Central memory CD4-positive, alpha-beta T cell (primary cell): ENCODE data around the gene RECQL5.

Source experiments
- DNase-seq: peaks from one replicate; pipeline ENCODE4 v3.0.0; 2022

RECQL5 gene

DNA sequence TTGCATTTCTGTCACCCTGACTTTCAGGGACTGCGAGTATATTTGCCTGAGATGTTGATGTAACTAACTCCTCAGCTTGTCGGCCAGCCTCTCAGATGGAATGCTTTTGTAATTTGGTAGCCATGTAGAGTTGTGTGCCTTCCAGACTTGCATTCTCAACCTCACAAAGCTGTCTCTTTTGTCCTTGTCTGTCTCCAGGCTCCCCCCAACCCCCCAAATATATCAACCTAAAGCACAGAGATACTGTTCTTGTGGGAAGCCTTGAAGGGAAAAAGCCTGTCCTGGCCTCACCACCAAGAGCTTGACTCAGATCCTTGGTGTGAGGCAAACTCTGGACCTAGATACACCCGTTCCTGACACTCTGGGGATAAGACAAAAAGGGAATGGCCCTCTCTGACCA lies 18.5 kb upstream of the RECQL5 start:
- no peak for DNase-seq

DNA sequence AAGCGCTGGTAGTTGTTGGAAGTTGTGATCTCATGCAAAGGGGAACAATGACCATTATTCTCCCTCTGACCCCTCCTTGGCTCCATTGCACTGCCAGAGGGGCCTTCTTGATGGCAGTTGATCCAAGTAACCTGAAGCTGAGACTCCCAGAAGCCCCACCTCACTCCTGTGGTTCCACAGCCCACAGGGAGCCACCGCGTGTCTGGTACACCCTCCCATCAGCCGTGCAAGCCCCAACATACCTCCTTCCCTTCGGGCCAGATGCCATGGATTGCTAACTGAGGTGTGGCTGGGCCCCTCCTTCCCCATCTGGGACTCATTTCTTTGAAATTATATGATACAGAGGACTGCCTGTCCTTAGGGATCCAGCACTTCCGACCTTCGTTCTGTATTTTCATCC lies 18.0 kb upstream of the RECQL5 start:
- no peak for DNase-seq

DNA sequence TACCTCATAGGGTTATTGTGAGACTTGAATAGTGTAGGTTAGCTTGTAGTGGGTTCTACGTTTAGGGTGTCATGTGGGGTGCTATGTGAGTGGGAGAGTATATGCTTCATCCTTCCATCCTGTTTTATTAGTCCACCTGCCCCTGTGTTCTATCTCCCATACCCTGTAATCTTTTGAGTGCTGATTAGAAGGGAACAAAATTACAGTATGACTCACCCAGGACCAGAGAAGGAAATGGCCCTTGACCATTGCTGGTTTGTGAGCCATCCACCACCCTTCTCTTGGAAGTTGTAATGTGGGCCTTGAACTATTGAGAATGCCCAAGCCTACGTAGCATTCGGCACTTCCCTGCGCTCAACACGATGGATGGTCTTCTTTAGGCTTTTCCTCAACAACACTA lies 17.3 kb upstream of the RECQL5 start:
- DNase-seq, result no peak

DNA sequence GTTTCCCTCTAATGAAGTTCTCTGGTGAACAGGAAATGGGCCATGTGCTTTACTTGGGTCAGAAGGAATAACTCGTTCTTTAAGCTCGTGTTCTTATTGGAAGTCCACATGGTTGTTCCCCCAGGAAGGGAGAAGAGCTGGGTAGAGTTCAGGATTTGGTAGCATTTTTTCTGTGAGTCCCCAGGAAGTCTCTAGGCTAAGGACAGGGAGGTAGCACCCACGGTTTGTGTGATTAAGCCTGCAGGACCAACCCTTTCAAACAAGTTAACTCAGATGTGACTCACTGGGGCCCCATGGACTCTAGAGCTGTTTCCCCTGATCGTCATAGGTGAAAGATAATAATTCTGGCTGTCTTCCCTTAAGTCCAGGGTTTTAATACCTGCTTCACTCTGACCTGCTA lies 16.6 kb upstream of the RECQL5 start:
- no peak for DNase-seq

DNA sequence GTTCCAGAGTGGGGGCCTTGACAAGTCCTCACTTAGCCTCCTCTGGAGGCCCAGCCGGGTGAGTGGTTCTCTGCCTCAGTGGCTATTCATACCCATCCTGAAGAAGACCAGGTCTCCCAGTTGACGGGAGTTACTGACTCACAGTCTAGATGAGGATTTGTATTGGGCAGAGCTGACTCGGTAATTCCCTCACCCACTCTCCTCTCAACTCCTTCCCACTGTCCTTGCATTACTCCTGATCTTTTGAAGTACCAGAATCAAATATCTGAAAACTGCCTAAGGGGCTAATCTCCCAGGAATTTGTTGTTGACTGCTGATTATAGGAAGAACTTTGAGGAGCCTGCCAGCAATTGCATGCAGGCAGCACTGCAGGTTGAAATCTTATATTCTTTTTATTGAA lies 14.3 kb upstream of the RECQL5 start:
- no peak for DNase-seq

DNA sequence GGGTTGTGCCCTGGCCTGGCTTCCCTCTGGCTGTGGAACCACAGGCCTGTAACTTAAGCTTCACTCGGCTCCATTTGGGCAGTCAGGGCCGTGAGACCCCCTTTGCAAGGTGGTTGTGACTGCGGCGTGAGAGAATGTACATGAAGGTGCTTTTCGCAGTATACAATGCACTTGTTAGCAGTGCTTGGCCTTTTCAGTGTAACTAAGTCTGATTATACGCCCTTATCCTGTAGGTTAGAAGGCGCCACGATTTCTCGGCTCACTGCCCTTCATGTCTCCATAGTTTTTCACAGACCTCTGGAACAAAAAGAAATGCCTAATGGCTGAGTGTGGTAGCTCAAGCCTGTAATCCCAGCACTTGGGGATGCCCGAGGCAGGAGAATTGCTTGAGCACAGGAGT lies 13.5 kb upstream of the RECQL5 start:
- no peak for DNase-seq

DNA sequence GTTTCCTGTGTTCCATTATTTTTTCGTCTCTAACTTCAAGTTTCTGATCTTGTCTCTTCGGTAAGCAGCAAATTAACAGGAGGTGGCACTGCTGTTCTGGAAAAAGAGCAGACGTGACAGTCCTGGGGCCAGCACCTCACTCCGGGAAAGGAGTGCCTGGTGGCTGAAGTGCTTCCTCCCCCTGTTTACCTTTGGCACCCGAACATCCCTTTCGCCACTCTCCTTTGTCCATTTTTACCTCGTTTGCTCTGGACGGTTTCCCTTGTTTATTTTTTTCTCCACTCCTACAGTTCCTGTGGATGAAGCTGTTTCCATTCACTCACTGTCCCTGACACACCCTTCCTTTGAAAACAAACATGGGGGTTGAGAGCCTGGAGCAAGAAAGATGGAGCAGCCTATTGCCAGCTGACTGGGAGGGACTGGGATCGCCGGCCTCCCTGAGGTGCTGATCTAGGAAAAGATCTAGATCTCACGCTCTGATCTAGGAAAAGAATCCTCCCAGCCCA lies 12.8 kb upstream of the RECQL5 start:
- DNase-seq, result no peak

DNA sequence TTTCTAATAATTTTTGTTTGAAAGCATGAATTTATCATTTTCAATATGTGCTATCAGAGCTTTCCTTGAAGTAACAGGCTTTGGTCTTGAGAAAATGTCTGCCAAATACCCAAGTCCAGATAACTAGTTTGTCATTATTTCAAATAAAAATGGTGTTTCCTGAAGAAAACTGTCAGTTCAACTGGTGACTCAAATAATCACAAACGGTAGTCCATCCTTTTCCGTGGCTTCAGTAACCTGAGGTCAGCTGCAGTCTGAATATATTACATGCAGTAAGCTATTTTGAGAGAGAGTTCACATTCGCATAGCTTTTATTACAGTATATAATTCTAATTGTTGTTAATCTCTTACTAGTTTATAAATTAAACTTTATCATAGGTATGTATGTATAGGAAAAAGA lies 9.5 kb upstream of the RECQL5 start:
- no peak for DNase-seq

DNA sequence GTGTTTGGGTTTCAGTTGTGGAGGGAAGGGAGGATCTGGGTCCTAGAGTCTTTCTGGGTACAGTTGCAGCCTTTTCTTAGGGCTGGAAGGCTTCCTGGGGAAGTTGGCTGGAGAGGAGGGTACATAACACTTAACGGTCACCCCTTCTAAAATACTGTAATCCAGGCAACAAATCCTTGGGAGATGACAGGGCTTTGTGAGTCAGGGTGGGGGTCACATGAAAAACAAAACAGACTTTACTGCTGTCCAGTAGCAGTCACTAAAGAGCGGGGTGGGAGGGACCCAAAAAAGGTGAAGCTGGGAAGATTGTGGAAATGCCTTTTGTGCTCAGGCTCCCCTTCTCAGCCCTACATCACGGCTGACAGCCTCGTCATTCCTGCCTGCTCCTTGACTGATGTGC lies 6.5 kb upstream of the RECQL5 start:
- DNase-seq, result no peak

DNA sequence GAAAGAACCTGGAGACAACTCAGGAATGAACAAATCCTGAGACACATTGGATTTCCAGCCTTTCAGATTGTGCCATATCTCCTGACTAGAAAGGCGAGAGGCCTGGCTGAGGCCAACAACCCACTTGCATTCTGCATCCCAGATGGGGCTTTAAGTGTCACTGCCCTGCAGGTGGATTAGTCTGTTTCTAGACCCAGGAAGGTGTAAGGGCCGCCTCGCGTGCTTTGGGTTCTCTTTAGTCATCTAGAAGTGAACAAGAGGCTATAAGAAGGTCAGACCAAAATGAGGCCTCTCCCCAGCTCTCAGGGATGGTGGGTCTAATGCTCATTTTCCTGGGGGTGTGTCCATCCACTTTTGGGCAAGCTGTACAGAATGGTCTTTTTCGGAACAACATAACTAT lies 5.1 kb upstream of the RECQL5 start:
- no peak for DNase-seq

DNA sequence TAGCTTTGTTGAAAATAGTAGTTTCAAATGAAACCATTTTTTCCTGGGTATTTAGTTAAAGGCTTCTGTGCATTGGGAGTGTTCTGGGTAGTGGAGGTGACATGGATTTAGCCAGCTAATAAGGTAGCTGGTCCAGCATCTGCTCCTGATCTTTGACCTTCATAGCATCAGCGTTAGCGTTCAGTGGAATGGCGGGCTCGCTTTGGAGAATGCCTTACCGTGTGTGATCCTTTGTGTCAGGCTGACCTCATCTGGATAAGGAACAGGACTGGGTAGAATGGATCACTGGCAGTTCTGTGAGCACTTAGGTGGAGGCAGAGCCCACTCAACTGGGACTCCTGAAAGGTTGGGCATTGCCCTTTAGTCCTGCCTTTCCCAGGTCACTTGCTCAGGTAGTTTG lies 3.9 kb upstream of the RECQL5 start:
- DNase-seq, result no peak

DNA sequence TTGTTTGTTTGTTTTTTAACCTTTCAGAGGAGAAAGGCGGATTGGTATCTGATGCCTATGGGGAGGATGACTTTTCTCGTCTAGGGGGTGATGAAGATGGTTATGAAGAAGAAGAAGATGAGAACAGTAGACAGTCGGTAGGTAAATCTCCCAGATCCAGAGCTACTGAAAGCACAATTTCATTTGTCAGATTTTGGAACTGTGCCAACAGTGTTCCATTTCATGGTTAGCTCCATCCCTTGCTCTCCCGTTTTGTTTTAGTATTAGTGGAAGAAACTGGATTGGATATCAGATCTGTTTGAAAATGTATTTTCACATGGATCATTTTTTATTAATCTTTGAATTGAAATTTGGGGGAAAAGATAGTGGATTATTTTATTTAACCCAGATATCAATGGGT lies 1.5 kb upstream of the RECQL5 start:
- no peak for DNase-seq

DNA sequence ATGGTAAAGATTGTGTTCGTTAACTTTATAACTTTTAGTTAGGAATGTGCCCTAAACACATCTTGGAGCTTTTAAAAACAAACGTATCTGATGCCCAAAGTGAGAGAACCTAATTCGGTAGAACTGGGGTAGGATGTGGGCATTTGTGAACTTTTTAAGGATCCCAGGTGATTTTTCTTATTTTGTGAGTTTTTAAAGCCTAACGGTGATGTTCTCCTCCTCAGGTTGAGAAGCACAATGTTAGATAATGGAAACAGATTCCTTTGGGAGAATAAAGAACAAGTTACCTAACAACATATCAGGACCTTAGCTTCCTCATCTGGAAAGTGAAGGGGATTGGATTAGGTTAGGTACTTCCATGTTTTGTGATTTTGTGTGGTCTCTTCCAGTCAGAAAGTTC lies 871 bp upstream of the RECQL5 start:
- DNase-seq, result no peak

DNA sequence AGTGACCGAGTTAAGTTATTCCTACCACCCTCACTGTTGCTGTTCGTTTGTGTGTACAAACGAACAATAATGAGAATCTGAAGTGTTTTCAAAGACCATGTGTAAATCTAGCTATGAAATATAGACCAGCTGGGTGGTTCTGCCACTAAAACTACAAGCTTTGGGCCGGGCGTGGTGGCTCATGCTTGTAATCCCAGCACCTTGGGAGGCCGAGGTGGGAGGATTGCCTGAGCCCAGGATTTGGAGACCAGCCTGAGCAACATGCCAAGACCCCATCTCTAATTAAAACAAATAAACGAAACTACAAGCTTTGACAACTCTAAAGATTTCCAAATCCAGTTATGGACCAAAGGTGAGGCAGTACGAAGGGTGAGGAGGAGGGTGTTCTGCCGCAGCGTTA lies 973 bp downstream of the RECQL5 start:
- DNase-seq, result no peak

DNA sequence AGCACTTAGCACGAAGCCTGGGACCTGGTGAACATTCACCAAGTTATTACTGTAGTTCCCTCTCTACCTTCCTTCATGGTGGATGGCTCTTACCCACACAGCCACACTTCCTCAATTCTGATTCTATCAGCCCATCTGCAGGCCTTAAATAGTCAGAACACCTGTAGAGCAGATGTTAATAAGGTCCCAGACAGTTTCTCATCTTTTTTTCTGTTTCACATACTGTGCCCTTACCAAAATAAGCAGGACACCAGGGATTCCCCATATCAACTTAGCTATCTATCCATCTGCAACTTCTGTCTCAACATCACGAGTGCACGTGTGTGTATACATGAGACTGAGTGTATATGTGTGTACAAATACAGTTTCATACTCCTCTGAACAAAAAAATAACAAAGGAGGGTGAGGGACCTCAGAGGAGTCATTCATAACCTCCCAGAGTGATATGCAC lies 2.8 kb downstream of the RECQL5 start:
- DNase-seq, result no peak

DNA sequence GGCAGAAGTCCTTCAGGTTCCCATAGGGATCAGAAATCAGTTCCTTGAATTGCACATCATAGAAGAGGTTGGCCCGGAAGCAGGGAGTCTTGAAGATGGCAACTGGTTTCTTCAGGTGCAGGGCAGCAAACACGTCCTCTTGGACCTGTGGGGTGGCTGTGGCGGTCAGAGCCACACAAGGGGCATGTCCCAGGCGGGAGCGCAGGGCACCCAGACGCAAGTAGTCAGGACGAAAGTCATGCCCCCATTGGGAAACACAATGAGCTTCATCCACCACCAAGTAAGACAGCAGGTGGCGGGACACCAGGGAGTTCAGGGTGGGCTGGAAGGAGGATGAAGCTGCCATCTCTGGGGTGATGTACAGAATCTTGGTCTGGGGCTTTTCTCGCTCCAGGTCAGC lies 4.4 kb downstream of the RECQL5 start:
- no peak for DNase-seq

DNA sequence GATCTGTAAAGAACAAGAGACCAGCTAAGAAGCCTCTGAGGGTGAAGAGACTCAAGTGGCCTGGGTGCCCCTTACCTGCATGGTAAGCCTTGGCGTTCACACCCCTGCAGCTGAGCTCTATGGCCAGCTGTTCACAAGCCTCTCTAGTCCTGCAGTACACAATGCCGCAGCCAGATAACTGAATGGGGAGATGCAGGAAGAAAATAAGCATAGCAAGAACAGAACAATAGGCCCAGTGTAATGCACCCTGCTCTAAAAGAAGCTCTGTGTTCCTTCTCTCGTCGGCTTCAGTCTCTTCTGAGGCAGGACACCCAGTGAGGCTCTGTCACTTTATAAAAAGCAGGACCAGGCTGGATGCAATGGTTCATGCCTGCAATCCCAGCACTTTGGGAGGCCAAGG lies 5.4 kb downstream of the RECQL5 start:
- no peak for DNase-seq

DNA sequence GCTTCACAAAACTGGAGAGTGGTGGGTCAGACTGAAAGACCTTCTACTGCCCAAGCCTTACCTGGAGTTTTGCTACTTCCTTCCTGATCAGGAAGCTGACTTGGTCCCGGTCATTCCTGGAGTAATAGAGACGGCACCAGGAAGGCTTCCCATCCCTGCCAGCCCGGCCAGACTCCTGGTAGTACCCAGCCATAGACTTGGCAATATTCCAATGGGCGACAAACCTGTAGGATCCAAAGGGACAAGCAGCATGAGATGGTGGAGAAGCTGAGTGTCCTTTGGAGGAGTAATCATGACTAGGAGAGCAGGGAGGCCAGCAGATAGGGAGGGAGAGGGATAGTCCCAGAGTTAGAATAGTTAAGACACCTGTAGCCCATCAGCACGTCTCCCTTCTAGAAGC lies 8.7 kb downstream of the RECQL5 start:
- DNase-seq, result no peak

DNA sequence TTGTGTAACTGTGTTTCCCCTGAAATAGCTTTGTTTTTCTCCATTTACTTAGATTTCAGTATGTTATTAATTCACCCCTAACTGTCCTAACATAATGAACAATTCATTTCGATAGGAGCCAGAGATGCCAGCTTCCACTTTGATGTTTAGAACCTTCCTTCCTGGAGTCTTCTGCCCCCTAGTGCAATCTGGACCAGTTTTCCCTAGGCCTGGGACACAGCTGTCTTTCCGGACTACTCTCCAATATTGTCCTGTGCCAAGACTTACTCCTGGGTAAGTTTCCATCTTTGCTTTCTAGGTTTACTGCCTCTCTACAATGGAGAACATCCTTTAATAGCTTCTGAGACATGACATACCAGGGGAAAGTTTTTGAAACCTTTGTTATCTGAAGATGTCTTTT lies 12.8 kb downstream of the RECQL5 start:
- no peak for DNase-seq

DNA sequence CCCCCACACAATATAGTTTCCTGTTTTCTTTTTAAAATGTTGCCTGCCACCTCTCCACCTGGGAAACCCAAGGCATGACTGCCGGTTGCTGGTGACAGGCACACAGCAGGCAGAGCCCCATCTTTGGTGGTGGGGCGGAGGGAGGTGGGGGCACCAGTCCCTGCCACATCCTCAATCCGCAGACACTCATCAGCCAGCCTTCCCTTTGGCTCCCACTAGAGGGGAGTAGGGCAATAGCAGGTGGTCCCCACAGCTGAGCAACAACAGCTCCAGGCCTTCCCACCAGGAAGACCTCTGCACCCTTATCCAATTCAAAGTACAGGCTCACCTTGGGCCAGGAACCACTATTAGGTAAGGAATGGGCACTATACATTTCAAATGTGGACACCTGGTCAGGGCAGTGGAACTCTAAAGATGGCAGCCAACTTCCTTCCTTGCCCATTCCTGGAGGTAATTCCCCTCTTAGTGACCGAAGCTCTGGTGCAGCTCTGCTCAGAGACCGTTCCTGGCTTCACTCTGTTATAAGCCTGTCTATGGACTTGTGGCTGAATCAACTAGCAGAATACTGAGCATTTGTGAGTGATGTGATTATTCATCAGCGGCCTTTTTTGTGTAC lies 13.9 kb downstream of the RECQL5 start:
- DNase-seq, result no peak

DNA sequence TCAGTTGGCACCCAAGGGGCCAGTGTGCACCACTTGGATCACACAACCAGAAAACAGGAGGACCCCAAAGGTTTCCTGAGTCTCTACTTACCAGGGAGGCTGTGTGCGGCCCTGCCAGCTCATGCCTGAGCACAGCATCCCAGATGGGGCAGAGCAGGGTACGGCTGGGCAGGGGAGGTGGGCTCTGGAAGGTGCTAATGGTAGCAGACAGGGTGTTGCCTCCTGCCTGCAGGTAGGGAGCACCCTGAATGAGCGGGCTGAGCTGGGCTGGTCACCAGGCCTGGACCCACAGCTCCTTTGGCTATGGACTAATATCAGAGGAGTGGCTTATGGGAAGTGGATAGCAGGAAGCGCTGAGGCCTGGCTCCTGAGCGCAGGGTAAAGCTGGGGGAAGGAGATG lies 14.6 kb downstream of the RECQL5 start:
- DNase-seq, result no peak

DNA sequence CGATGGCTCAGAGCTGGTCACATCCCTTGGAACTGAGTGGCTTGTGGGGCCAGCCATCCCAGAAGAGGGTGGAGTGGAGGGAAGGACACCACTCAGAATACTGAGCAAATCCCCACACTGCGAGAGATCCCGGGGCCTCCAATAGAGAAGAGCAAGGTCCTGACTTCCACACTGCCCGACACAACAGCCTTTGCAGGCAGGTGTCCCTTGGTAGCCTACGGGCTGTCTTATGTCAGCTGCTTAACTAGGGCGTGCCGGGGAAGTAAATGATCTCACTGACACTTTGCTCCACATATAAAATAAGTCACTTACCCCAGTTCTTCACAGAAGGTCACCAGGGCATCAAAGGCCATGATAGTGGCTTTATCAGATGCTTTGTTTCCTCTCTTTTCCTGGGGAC lies 16.1 kb downstream of the RECQL5 start:
- no peak for DNase-seq

DNA sequence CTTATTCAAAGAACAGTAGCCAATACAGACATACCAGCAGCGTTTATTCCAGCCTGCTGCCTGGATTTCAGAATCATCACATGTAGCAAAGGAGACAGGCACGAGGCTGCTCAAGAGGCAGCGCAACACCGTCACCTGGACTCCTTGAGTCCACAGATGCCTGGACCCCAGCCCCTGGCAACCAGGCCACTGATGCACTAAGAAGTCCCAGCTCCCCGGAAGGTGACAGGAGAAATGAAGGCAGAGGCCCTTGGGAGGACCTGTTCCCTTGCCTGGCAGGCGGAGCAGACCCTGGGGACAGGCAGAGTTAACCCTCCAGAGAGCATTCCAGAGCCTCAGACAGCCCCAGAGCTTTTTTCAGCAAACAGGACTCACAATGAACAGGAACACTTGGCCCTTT lies 17.3 kb downstream of the RECQL5 start:
- no peak for DNase-seq

DNA sequence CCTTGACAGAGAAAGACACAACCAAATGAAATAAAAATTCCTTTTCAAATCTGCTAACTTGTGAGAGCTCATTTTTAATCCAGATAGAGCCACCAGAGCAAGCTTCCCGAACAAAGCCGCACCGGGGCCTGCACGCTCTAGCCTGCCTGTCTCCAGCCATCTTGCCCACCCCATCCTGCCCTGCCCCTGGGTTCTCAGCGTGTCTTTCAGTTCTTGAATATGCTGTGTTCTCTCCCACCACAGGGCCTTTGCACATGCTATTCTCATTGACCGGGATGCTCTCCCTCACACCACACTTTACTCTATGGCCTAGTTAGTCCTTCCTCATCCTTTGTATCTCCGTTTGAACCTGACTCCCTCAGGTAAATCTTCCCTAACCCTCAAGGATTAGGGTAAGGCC lies 19.0 kb downstream of the RECQL5 start:
- DNase-seq, result no peak

DNA sequence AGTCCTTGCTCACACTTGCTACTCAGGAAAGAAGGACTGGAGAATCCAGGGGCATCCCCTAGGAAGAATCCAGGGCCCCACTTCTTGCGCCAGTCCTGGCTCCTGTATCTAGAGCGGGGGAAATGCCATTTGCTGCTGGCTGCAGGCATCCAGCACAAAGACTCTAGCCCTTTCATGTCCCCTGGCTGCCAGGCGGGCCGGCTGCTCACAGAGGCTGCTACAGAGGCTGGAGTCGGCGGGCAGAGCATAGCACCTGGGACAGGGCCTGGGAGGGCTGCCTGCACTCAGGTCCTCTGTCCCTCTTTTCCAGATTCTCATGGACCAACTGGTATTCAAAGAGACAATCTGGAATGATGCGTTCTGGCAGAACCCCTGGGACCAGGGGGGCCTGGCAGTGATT lies 19.9 kb downstream of the RECQL5 start:
- no peak for DNase-seq

DNA sequence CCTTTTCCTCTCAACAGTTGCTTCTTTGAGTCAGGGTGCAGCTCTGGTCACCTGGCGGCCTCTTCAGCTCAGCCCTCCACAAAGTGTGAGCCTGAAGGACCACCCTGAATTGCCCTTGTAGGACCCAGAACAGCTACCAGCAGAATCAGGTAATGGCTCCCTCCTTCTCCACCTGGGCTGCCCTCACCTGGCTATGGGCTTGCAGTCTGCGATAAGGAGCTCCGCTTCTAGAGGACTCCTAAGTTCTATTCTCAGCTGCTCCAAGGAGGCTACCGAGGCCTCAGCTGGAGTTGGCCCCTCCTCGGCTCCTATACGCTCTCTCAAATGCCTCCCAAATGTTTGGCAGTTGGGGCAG lies 20.3 kb downstream of the RECQL5 start:
- DNase-seq, result no peak
